Right lobe of liver (tissue), 4 donors: ENCODE results near the gene LRMDA.

Experiments
- CTCF ChIP-seq, 4 donors: fragments of 200-600 bp in 3 of 4; fragments of 450-650 bp in 1 of 4; IDR thresholded peaks; one replicate each; pipeline versions ENCODE4 v1.5.1 to v1.8.0; 2016 to 2022; ENCODE audit warnings: antibody characterized with exemption in 4 of 4, mild to moderate bottlenecking in 2 of 4
- POLR2A ChIP-seq: fragments of 450-650 bp; IDR thresholded peaks from one replicate; pipeline ENCODE4 v1.6.1; 2017; ENCODE audit warnings: antibody characterized with exemption, mild to moderate bottlenecking
- donor health status: DM: no; HTN: no; CAD: no.
- donor health status: DM: no; HTN: no; CAD: no.
- donor health status: DM: no; HTN: yes; CAD: no.

- TF ChIP-seq CTCF (IDR thresholded peaks at IDR 0.05), result no peak
- TF ChIP-seq POLR2A, result no peak
These were observed 292.0 kb downstream of the LRMDA start for GRCh38 chr10:75723319-75723980.
